Fibroblast of mammary gland (primary cell): ENCODE results near the gene PAF1.
A peak's percentile ranks its signal among the peaks of the same experiment; 100 is the strongest.
"Not testable (repeated sequence)": the region's sequence is repeated elsewhere in the genome, so short reads cannot be mapped to it uniquely, and the experiment has no call there.

ENCODE experiments used
- DNase-seq: peaks from one replicate; pipeline ENCODE4 v3.0.0-alpha.2; 2010; ENCODE audit warnings: low read depth
- H3K4me3 ChIP-seq: 2 replicates; pipeline ENCODE4 v1.5.1; 2011; ENCODE audit warnings: low read depth, mild to moderate bottlenecking, low read length, moderate library complexity; ENCODE audit not compliant: control insufficient read depth
- TF ChIP-seq, protein P1 (sequence below): conservative IDR thresholded peaks from 2 replicates; pipeline ENCODE4 v1.5.1; 2011; ENCODE audit warnings: low read depth, low read length, inconsistent platforms; ENCODE audit not compliant: control insufficient read depth, insufficient read depth

The PAF1 gene

DNA sequence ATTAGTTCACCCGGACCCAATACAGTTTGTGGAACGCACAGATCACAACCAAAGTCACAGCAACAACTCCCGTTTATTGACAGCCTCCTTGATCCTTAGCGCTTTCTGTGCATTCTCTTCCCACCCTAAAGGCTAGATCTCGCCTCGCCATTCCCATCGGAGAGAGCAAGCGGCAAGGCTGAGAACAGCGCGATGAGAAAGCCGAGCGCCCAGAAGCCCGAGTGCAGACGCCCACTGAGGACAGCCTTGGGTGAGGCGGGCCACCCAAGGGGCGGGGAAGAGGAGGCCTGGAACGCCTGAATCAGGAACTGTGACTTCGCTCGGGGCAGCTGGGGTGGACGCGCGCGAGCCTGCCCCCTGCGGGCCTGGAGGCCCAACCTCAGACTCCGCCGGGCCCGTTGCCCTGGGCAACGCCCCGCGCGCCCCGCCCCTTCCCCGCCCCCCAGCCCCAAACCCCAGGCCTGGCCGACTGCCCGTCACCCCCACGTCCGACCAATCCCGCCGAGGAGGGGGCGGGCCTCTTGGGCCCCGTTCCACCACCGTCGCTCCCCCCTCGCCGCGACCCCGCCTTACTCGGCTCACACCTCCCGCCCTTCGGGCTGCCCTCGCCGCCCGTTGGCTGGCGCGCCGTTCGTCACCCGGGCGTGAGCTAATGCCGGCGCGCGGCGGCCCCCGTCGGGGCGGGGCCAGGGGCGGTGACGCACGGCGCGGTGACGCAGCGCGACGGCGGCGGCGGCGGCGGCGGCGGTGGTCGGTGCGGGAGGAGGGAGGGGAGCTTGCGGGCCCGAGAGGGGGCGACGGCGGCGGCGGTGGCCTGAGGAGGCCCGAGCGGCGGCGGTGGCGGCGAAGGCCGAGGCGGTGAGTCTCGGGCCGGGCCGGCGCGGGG is 48.9 kb downstream of the PAF1 start, which contains the start of gene SAMD4B:
Gene SAMD4B, plus strand, starts transcription at position 703 of the 886 bp plus-strand sequence. CDS start 14,473 bp downstream, outside the sequence.
- DNase-seq: peak; percentile 96
- H3K4me3 ChIP-seq: peak within 1 kb of the TSS; percentile 81
- TF ChIP-seq, protein P1, sequence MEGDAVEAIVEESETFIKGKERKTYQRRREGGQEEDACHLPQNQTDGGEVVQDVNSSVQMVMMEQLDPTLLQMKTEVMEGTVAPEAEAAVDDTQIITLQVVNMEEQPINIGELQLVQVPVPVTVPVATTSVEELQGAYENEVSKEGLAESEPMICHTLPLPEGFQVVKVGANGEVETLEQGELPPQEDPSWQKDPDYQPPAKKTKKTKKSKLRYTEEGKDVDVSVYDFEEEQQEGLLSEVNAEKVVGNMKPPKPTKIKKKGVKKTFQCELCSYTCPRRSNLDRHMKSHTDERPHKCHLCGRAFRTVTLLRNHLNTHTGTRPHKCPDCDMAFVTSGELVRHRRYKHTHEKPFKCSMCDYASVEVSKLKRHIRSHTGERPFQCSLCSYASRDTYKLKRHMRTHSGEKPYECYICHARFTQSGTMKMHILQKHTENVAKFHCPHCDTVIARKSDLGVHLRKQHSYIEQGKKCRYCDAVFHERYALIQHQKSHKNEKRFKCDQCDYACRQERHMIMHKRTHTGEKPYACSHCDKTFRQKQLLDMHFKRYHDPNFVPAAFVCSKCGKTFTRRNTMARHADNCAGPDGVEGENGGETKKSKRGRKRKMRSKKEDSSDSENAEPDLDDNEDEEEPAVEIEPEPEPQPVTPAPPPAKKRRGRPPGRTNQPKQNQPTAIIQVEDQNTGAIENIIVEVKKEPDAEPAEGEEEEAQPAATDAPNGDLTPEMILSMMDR: peak; percentile 45

DNA sequence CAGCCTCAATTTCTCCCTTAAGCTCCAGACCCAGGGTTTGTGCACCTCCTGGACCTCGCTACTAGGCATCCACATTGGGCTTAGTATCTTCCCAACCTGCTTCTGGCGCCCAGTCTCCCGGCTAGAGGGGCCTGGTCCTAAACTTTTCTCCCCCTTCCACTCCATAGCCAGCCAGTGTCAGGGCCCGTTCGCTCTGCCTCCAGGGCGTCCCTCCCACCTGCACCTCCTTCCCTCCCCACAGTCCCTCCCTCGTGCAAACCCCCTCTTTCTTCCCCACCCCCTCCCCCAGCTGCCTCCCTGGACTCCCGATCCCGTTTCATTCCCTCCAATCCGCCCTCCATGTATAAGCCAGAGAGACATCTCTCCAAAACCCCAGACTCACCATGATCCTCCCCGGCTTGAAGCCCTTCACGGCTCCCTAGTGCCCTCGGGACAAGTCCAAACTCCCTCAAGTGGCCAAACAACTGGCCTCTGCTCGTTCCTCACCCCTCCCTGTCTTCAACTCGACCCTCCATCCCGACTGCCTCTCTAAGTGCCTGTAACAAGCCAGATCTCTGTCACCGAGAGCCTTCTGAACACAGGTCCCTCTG is 49.7 kb downstream of the PAF1 start:
- no peak for DNase-seq
- TF ChIP-seq, protein P1: peak; percentile 14
- H3K4me3 ChIP-seq: peak overlapping the region; percentile 81

DNA sequence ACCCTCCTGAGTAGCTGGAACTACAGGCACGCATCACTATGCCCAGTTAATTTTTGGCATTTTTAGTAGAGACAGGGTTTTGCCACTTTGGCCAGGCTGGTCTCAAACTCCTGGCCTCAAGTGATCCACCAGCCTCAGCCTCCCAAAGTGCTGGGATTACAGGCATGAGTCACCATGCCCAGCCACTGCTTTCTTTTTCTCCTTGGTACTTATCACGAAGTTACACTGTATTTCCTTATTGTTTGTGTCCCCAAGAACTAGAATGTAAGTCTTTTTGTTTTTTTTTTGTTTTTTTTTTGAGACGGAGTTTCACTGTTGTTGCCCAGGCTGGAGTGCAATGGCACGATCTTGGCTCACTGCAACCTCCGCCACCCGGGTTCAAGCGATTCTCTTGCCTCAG is 50.8 kb downstream of the PAF1 start:
- H3K4me3 ChIP-seq, DNase-seq: not testable (repeated sequence)

DNA sequence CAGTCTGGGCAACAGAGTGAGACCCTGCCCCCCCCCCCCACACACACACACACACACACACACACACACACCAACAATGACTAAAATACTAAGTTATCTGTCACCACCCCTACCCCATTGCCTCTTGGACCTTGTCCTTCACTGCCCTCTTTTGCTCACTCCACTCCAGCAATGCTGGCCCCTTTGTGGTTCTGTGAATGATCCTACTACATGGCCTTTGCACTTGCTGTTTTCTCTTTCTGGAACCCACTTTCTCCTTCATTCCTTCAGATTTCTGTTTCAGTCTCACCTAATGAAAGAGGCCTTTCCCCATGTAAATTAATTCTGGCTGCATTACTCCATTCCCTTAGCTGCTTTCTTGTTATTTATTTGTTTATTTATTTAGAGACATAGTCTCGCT is 51.2 kb downstream of the PAF1 start:
- no peak overlapping the region for H3K4me3 ChIP-seq
- TF ChIP-seq, protein P1: no peak

DNA sequence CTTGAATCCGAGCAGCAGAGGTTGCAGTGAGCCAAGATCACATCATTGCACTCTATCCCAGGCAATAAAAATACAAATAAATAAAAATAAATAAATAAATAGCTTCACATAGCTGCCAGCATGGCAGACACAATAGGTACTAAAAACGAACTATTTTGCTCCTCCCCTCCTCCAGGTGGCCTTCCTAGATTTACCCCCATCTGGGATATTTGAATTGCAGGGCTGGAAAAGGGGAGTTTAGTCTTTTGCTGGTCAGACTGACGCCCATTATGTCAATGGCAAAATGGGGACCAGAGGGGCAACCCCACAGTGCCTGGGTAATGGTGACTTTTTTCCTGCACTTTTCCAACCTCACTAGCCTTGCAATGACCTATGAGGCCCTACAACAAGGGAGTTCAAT is 54.4 kb downstream of the PAF1 start:
- no peak for DNase-seq
- no peak overlapping the region for H3K4me3 ChIP-seq

More for the DNA sequence above, 51.2 kb downstream of the PAF1 start:
- no peak for DNase-seq

More for the DNA sequence above, 54.4 kb downstream of the PAF1 start:
- TF ChIP-seq, protein P1: no peak
